ENCODE measurements around the gene FEM1B. TPM values are rescaled to one million over a fixed set of nuclear protein-coding genes. Genes with fewer than 3 reads are reported as not detected.

Gene FEM1B
- total and polyA plus RNA-seq, 2 of the 8 experiments (the other 6 are each of a cell fraction or from before 2014, with no cell fraction given), result 36.1 to 83.8 TPM

DNA sequence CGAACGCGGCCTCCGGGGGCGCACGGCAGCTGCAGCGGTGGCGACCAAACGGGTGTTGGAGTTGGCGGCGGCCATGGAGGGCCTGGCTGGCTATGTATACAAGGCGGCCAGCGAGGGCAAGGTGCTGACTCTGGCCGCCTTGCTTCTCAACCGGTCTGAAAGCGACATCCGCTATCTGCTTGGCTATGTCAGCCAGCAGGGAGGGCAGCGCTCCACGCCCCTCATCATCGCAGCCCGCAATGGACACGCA, 725 bp downstream of the FEM1B start:
- Histone ChIP-seq H3K18ac (ENCODE audit: extremely low read depth, low read length) (peak overlapping the region; percentile 81; the same call in 1 of the 2 replicates), H4K8ac (ENCODE audit: extremely low read depth, insufficient read depth, low read length) (peak overlapping the region; percentile 99), H2BK20ac (ENCODE audit: low read length) (no peak overlapping the region), H3K27ac (ENCODE audit: low read depth, low read length) (peak overlapping the region; percentile 94), H4K5ac (ENCODE audit: insufficient read length, low read depth, low read length) (peak overlapping the region; percentile 64), H2BK15ac (ENCODE audit: low read length) (0 out of 2 replicates have a peak overlapping the region, but pooled peaks have one; percentile 66), H3K23me2 (ENCODE audit: low read depth, low read length) (peaks cover 13% of the 10 kb centered on the region), H3K4me1 (replicated peaks in 1 of 4; ENCODE audit: control insufficient read depth in 3 of 4, insufficient read depth in 4 of 4, low read length in 3 of 4) (peaks cover 5 to 18% (median 13%) of the 10 kb centered on the region in 4 experiments; a peak in 6 of 7 replicates), H3K9ac (replicated peaks in 1 of 4; ENCODE audit: extremely low read depth in 1 of 4, low read depth in 3 of 4, low read length in 3 of 4) (peak overlapping the region; percentile 89 to 97 (median 94)), H3K79me2 (ENCODE audit: control insufficient read depth in 1 of 2, insufficient read depth in 2 of 2, low read length in 2 of 2) (peaks cover 21 to 51% of the 10 kb centered on the region in 2 experiments), H3K9me3 (ENCODE audit: insufficient read depth in 2 of 2, low read depth in 1 of 2, low read length in 1 of 2) (no peaks in the 10 kb centered on the region), H3K56ac (replicated peaks; ENCODE audit: insufficient read length, low read depth, low read length) (peak overlapping the region; percentile 66), H3K23ac (ENCODE audit: insufficient read length) (no peak overlapping the region), H3K79me1 (ENCODE audit: low read depth, low read length) (no peaks in the 10 kb centered on the region; the same call in 1 of the 2 replicates), H3K4me2 (ENCODE audit: insufficient read depth in 1 of 2, low read depth in 2 of 2, low read length in 2 of 2) (peak overlapping the region; percentile 86 to 95), H2BK12ac (ENCODE audit: low read depth, low read length) (0 out of 2 replicates have a peak overlapping the region, but pooled peaks have one; percentile 19), H3K14ac (ENCODE audit: insufficient read length) (no peak overlapping the region), H2AFZ (ENCODE audit: low read length) (no peak overlapping the region), H4K20me1 (replicated peaks in 1 of 2; ENCODE audit: control insufficient read depth in 1 of 2, insufficient read depth in 2 of 2, low read length in 2 of 2) (peaks cover 19 to 21% of the 10 kb centered on the region in 2 experiments), H3K27me3 (replicated peaks in 1 of 4; ENCODE audit: control insufficient read depth in 3 of 4, extremely low read depth in 1 of 4, insufficient read depth in 3 of 4, low read length in 3 of 4) (no peaks in the 10 kb centered on the region), H4K91ac (replicated peaks; ENCODE audit: insufficient read length, low read length) (peak overlapping the region; percentile 79), H2BK5ac (ENCODE audit: low read depth, low read length) (peak overlapping the region; percentile 97), H2AK5ac (ENCODE audit: low read depth, low read length) (peak overlapping the region; percentile 47; the same call in 1 of the 2 replicates), H3K4ac (replicated peaks; ENCODE audit: insufficient read length, low read depth, low read length) (no peak overlapping the region), H3K36me3 (ENCODE audit: control insufficient read depth in 2 of 4, insufficient read depth in 4 of 4, low read length in 3 of 4) (no peaks in the 10 kb centered on the region), H2BK120ac (replicated peaks; ENCODE audit: low read depth, low read length) (no peak overlapping the region), H3K4me3 (ENCODE audit: extremely low read depth in 1 of 4, insufficient read depth in 2 of 4, low read depth in 3 of 4, low read length in 4 of 4) (peak overlapping the region; percentile 78 to 99 (median 89))
- CTCF ChIA-PET (ENCODE audit: partially characterized antibody), result interaction anchor here (2.6 to 10.1 kb wide), 2 partner anchors 24 to 29 kb away, joined by 15 to 72 read pairs; no protein-coding TSS in a partner anchor
- DNase-seq (ENCODE audit: low read depth in 1 of 2, low spot score in 2 of 2) (no peak), FAIRE-seq (no peak)
- POLR2A ChIA-PET (ENCODE audit: partially characterized antibody), result interaction anchor here (0.6 to 5.5 kb wide), 21 partner anchors 10 to 295 kb away, joined by 3 to 50 read pairs (median 8); partner anchors contain the start of gene CLN6
- 1% methylated on average over 22 of the region's 22 CpGs; no CpG with 5 or more reads in 1 of the 2 experiments for WGBS, 2 experiments (ENCODE audit: extremely low coverage in 1 of 2, insufficient coverage in 1 of 2, insufficient read length in 1 of 2, insufficient replicate concordance in 2 of 2, low coverage in 1 of 2, low lambda C conversion rate in 2 of 2, missing lambda C conversion rate in 1 of 2)
- TF ChIP-seq RAD21 (IDR thresholded peaks at IDR 0.05 in 1 of 2, conservative IDR thresholded peaks at IDR 0.05 in 1 of 2; ENCODE audit: low read depth in 2 of 2, low read length in 2 of 2) (peak; percentile 11 to 38; a peak in 2 of 4 replicates), TAF7 (optimal IDR thresholded peaks at IDR 0.05; ENCODE audit: borderline replicate concordance, low read depth, low read length) (no peak), SIX5 (IDR thresholded peaks at IDR 0.05; ENCODE audit: low read depth, low read length) (no peak), KDM1A (IDR thresholded peaks at IDR 0.05; ENCODE audit: borderline replicate concordance, low read length) (no peak), BRCA1 (IDR thresholded peaks at IDR 0.05; ENCODE audit: low read depth, low read length) (no peak), TCF12 (IDR thresholded peaks at IDR 0.05; ENCODE audit: low read depth, low read length) (no peak), BCL11A (IDR thresholded peaks at IDR 0.05; ENCODE audit: low read depth in 2 of 2, low read length in 2 of 2) (no peak), TAF1 (IDR thresholded peaks at IDR 0.05; ENCODE audit: low read depth, low read length) (no peak), TEAD4 (IDR thresholded peaks at IDR 0.05; ENCODE audit: low read depth, low read length) (no peak), CHD1 (IDR thresholded peaks at IDR 0.05; ENCODE audit: low read depth, low read length) (no peak), CBX8 (IDR thresholded peaks at IDR 0.05; ENCODE audit: borderline replicate concordance, low read depth, low read length) (no peak), YY1 (IDR thresholded peaks at IDR 0.05; ENCODE audit: low read depth, low read length) (peak; percentile 87), BACH1 (IDR thresholded peaks at IDR 0.05; ENCODE audit: low read length) (no peak)
- TF ChIP-seq, protein P1, sequence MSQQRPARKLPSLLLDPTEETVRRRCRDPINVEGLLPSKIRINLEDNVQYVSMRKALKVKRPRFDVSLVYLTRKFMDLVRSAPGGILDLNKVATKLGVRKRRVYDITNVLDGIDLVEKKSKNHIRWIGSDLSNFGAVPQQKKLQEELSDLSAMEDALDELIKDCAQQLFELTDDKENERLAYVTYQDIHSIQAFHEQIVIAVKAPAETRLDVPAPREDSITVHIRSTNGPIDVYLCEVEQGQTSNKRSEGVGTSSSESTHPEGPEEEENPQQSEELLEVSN (IDR thresholded peaks at IDR 0.05), result no peak

Data from H1 (cell line).